NCI-H524 (cell line): ENCODE data around the gene TXNDC2.

Source experiments
- DNase-seq, 2 experiments: peaks; one replicate each; lab custom pipeline; 2025; lab: John Stamatoyannopoulos, UW

Gene TXNDC2

DNA sequence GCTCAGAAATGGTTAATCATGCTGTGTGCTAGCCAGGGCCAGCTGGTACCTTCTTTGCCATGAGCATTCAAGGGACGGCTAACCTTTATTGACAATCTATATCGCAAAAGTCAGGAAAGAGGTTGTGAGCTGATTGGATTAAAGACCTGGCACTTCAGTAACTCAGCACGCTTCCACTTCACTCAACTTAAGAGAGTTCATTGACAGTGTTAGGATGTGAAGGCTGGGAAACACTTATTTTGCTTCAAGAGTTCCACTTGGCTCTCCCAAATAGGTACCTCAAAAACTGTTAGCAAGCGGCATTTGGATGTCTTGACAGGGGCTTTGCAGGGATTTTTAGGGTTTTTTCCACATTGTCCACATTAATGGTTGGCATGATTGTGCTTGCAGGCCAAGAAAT lies 25.1 kb upstream of the TXNDC2 start:
- DNase-seq, result no peak

DNA sequence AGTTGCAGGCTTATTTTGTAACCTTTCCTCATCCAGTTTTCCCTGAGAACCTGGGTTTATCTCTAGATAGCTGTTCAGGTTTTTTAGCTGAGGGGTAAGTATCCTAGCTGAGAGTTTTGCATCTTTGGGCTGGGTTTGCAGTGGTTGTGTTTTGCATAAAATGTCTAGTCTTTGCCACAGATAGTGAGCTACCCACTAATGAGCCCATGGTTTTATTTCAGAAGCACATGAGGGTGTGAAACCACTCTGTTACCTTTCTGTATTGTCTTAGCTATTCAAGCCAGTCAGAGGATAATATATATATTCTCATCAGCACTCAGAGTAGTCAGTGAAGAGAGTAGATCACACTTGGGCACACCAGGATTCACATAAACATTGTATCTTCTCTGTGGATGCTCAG lies 24.6 kb upstream of the TXNDC2 start:
- no peak for DNase-seq

DNA sequence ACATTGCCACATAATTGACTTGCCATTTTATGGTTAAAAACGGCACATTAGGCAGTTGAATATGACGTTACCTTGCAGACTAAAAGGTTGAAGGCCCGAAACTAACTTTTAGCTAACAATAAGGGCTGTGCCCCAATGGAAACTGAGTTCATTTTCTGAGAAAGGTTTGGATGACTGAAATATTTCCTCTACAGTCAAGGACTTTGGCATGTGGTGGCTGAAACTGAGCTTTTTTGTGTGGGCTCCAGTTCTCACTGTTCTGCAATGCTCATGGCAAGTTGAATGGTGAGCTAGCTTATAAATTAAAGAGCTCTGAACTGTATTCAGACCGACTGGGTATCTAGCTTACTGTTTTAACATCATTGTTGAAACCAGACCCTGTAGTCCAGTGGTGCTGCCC lies 23.8 kb upstream of the TXNDC2 start:
- no peak for DNase-seq

DNA sequence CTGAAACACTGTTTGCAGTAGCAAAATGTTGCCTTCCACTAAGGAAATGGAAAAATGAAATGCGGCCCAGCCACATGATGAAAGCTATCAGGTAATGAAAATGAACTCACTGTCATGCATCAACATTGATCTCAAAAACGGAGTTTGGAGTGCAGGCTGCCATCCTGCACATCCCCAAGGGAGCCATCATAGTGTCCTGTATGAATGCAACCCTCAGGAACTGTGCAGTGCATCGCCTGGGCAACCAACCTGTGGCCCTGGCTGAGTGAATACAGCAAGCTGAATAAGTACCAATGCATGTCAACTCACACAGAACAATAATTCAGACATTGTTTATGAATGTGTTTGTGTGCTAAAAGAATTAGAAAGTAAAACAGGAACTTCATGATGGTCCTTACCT lies 23.1 kb upstream of the TXNDC2 start:
- no peak for DNase-seq

DNA sequence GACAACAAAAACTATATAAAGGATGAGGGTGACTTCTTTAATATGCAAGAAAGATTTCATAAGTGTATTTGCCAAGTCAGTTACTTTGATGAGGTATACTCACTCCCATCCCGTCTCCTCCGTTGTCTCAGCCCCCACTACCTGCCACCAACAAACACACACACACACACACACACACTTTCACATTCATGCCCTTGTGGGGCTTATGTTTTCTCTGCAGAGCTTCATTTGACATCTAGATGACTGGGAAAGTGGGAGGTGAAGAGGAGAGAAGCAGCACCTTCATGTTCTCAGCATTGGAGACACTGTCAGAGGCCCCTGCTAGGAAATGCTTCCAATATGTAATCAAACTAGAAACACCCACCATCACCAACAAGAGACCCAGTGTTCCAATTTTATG lies 22.5 kb upstream of the TXNDC2 start:
- no peak for DNase-seq

DNA sequence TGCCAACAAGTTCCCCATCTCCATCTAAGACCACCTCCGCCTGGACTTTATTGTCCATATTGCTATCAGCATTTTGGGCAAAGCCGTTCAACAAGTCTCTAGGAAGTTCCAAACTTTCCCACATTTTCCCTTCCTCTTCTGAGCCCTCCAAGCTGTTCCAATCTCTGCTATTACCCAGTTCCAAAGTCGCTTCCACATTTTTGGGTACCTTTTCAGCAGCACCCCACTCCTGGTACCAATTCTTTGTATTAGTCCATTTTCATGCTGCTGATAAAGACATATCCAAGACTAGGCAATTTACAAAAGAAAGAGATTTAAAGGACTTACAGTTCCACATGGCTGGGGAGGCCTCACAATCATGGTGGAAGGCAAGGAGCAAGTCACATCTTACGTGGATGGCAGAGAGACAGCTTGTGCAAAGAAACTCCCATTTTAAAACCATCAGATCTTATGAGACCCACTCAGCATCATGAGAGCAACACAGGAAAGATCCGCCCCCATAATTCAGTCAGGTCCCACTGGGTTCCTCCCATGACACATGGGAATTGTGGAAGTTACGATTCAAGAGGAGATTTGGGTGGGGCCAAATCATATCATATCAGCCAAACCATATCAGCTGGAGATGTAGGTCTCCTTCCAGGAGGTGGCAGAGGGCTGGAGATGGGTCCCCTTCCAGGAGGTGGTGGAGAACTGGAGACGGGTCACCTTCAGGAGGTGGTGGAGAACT lies 19.8 kb upstream of the TXNDC2 start:
- DNase-seq, result no peak

DNA sequence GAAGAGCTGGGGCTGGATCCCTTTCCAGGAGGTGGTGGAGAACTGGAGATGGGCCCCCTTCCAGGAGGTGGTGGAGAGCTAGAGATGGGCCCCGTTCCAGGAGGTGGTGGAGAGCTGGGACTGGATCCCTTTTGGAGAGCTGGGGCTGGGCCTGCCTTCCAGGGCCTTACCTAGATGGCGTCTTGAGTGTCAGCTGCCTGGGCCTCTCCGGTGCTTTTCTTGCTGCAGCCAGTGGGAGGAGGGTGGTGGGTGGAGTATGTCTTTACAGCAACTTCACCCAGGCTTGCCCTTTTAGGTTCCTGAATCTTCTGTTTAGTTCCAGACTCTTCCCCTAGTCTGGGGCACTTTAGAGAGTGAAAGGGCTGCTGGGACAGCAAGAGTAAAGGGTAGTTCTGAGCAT lies 19.1 kb upstream of the TXNDC2 start:
- no peak for DNase-seq

DNA sequence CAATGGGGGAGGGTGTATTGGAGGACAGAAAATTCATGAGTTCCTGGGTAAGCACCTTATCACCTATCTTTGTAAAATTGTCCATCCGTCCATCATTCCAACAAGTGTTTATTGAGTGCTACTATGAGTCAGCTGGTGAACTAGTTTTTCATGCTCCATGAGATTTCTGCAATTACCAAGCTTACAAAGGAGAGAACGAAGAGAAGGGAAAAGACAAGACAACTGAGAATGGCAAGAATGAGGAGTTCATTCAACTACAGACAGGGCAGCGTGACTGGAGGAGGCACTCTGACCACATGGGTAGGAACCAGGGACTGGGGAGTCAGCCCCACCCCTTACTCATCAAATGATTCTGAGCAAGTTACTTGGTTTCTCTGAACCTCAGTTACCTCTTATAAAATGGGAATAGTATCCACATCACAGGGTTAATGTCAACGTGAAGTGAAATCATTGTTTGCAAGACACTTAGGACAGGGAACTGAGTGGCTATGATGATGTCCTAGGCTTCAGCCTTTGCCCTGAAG lies 18.6 kb upstream of the TXNDC2 start:
- DNase-seq, result no peak

DNA sequence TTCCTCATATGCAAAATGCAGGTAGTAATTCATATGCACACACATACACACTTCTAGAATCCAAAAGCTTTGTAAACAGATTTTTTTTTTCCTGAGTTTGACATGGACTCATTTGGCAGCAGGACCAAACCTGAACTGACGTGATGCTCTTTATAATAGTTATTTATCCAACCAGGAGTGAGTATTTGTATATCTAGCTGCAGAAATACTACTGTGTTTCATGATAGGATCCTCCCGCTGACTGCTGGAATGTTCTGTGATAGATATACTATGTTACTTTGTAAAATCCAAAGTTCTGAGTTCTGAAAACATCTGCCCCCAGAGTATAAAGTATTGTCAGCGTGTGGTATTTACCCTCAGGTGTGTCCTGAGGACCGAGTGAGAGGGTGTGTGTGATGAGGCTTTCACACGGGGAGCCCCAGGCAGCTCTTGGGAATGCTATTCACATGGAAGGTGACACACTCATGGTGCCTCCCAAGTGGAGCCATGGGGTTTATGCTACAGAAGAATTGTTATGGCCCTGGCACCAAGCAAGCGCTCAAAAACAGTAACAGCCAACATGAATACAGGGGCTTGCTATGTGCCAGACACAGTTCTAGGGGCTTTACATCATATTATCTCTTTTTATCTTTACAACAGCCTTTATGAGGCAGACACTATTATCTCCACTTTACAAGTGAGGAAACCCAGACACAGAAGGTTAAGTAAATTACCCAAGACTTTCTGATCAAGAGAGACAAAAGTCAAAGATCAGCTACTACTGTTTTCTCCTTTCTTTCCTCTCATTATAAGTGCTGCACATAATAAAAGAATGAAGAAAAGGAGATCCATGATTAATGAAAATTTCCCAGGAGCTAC lies 16.7 kb upstream of the TXNDC2 start:
- DNase-seq, result no peak

DNA sequence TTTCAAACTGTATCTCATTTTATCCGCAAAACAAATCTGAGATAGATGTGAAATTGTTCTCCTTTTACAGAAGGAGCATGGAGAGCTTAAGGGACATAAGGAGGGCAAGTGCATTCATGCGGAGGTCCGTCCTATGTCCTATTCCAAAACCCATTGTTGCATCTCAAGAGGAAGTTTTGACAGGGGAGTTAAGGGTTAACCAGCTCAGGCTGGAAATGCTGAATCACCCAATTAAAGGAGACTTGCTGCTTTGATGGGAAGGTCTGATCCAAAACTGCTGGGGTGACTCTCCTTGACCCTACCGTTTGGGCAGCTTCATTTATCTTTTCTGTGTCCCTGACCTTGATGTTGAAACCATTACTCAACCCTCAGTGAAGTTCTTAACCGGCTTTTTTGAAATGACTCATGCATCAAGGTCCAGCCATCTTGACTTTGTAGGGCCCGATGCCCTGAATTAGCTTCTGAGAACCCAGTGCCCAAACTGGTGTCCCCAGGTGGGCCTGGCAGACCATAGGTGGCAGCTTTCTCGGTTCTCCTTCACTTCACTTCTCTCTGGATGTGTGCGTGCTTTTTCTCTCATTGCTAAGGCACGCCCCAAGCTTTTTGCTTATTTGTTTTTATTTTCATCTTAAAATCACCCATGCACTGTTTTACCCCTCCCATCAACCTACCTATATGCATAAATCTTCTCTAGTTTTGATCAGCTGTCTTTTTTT lies 15.9 kb upstream of the TXNDC2 start:
- DNase-seq, result no peak

DNA sequence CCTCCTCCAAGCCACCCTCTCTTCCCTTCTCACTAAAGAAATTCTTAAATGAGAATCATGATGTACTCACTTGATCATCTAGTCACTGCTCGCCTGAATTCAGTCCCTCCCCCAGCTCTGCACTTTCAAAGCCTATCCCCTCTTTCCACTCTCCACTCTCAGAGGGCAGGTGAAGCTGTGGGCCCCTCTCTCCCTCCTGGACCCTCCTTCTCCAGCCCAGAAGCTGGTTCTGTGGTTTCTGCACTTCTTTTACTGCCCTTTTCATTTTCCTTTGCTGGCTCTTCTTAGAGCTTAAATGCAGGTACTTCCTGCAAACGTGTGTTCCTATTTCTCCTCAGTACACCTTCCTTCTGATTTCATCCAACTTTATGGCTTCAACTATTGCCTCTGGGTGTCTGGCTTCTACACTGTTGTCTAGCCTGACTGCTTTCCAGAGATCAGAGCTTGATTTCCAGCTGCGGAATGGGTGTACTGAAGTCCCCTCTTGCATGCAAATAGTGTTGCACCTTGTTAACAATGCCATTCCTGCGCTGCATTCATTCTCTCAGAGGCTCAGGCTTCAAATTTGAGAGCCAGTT lies 15.3 kb upstream of the TXNDC2 start:
- DNase-seq, result no peak

DNA sequence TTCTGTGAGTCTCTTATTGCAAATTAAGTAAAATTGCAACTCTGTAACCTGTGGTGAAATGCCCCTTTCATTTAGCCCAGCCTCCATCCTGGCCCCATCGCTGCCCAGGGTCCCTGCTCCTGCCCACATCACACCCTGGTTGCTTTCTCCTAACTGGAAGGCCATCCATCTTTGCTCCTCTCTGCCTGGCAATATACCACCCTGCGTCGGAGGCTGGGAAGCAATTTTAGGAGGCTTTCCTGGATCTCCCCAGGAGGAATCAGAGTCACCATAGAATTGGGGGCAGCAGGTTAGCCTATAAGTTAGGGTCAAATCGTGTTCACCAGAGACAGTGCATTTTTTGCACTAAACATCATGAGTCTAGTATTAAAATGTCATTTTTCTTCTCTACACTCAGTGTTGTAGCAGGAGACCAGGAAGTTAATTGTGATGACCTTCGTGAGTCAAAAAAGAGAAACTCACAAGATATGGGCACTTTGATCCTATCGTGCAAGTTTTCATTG lies 14.5 kb upstream of the TXNDC2 start:
- no peak for DNase-seq

DNA sequence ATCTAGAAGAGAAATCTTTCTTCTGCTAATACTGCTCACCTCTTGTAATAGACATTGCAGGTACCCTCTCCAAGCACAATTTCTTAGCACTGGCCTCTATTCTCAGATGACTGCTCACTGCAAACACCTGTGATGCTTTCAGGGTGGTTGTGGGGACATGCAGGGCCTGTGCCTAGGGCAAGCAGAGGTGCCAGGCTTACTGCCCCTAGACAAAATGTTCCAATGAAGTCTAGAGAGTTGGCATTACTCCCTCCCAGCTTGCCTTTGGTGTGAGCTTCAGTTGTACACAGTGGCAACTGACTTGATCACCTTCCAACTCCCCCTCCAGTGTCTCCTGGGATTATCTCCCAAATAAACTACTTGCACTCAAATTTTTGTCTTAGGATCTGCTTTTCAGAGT lies 12.9 kb upstream of the TXNDC2 start:
- DNase-seq, result no peak

DNA sequence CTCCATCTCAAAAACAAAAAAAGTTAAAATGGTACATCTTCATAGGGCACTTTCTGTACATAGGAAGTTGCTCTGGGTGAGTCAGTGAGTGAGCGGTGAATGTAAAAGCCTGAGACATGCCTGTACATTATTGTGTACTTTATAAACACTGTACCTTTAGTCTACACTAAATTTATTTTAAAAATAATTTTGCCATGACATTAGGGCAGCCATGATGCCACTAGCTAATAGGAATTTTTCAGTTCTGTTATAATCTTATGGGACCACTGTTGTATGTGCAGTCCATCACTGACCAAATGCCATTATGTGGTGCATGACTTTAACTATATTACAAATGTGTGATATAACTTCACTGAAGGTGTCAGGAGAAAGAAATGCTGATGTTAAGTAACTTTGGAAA lies 11.0 kb upstream of the TXNDC2 start:
- DNase-seq, result no peak

DNA sequence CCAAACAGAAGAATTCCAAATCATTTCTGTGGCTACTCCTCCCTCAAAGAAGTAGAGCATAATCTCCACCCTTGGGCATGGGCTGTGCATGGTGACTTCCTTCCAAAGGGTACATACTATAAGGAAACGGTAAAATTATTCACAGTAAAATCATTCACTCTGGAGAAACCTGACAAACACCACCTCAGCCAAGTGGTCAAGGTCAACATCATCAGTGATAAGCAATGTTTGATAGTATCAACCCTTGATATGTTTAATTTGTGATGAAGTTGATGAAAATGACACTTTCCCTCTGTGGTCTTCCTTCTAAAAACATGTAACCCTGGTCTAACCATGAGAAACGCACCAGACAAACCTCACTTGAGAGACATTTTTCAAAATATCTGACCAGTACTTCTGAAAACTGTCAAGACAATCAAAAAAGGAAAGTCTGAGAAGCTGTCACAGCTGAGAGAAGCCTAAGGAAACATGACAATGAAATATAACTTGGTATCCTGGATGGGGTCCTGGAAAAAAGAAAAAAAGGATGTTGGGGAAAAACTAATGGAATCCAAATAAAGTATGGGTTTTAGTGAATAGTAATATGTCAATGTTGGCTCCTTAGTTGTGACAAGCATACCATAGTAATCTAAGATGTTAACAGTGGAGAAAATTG lies 9.4 kb upstream of the TXNDC2 start:
- DNase-seq, result no peak

DNA sequence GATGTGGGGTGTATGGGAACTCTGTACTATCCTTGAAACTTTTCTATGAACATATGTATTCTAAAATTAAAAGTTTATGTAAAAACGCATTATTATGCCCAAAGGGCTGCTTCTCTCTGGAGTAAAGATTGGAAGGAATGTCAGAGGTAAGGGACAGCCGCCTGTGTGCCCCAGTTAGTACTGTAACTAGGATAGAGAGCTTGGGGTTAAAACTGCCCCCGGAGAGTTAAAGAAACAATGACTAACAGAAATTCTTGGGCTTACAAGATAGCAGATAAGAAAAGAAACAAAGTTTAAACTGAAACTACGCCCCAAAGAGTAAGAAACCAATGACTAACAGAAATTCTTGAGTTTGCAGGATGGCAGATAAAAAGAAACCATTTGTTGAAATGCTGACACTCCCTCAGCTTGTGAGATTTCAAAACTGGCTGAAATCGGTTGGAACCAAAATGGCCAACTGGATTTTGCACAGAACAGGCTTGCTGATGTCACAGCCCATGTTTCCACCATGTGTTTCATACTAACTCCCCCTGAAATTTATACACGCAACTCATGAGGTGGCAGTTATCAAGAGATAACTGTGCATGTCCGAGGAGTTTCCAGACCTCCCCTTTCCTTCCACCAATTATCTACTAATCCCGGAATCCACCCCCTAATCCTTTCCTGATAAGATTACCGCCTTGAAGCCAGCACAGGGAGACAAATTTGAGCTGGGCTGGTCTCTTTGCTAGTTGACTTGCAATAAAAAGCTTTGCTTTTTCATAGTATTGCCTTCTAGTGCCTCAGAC lies 8.7 kb upstream of the TXNDC2 start:
- peak in 1 of 2 experiments; percentile 33 for DNase-seq

DNA sequence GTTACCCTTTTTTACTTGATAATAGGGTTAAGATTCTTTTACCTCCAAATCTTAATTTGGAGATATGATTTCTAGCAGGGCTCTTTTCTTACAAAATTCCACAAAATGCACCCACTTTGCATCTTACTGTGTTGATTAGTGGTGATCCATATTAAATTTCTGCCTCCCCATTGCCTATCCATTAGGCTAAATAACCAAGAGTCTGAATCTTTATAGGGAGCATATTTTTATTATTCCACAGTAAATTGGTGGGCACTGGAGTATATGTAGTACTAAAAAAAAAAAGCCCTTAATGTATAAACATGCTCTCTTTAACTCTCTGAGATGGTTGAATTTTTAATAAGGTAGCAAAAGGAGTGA lies 8.1 kb upstream of the TXNDC2 start:
- no peak for DNase-seq

DNA sequence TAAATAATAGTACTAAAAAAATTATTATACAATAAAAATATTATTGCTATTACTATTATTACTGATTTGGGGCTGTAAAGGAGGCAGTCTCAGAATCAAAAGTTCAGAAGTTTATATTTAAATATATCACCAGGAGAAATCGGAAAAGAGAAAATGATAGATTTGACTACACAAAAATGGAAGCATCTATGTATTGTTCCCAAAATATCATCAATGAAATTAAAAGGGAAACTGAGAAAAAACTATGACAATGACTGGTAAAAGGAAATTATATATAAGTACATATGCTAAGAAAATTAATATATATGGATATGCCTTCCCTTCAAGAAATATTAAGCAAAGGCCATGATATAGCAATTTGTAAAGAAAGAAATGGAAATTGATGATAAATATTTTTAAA lies 7.7 kb upstream of the TXNDC2 start:
- no peak for DNase-seq

DNA sequence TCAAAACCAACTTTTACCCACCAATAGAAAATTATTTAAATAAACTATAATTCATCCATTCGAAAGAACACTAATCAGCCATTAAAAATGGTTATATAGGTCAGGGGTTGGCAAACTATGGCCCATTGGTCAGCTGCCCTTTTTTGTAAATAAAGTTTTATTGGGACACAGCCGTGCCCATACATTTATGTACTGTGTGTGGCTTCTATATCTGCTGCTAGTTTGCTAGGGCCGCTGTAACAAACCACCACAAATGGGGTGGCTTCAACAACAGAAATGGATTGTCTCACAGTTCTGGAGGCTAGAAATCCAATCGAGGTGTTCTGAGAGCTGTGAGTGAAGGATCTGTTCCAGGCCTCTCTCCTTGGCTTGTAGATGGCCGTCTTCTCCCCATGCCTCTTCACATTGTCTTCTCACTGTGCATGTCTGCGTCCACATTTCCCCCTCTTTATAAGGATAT lies 7.0 kb upstream of the TXNDC2 start:
- no peak for DNase-seq

DNA sequence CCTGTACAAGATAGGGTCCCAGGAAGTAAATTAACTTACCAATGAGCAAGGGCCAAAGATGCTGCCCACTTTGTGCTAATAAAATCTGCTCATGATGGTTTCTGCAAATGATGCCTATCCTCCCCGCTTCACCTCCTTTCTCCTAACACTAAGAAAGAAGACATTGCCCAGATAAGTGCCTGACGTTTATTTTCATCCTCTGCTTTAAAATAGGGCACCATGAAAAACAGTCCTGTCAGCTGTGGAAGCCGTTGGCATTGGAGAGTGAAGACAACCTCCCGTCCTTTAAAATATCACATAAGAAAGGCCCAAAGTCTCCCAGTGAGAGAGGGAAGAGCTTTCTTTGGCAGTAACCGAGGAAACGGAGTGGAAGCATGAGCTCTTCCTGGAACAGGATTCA lies 1.7 kb upstream of the TXNDC2 start:
- no peak for DNase-seq
